GM23338 (cell line): ENCODE data around the gene ATR.

Source experiments
- EZH2 ChIP-seq: fragments of 200-600 bp; sonication (generic); IDR thresholded peaks from one replicate; pipeline ENCODE4 v1.8.0; 2017; ENCODE audit warnings: antibody characterized with exemption, mild to moderate bottlenecking, low read depth; ENCODE audit not compliant: unreplicated experiment
- EZH2phosphoT487 ChIP-seq: fragments of 200-600 bp; sonication (generic); IDR thresholded peaks from one replicate; pipeline ENCODE4 v1.8.1; 2018; ENCODE audit warnings: antibody characterized with exemption; ENCODE audit not compliant: unreplicated experiment
- JUNB ChIP-seq: IDR thresholded peaks from one replicate; pipeline ENCODE4 v1.6.1; 2016; ENCODE audit warnings: antibody characterized with exemption; ENCODE audit not compliant: unreplicated experiment
- POLR2AphosphoS5 ChIP-seq: IDR thresholded peaks from 2 replicates; pipeline ENCODE4 v1.6.1; 2016; ENCODE audit warnings: antibody characterized with exemption, low read depth
- TF ChIP-seq, protein P1 (sequence below), 2 experiments: fragments of 200-600 bp in 1 of 2; sonication (generic) in 1 of 2; conservative IDR thresholded peaks; 2 replicates each; pipeline versions ENCODE4 v1.5.1 to v1.6.1; 2016 to 2017; ENCODE audit warnings: antibody characterized with exemption in 2 of 2, low read depth in 2 of 2, mild to moderate bottlenecking in 2 of 2, moderate library complexity in 1 of 2

DNA sequence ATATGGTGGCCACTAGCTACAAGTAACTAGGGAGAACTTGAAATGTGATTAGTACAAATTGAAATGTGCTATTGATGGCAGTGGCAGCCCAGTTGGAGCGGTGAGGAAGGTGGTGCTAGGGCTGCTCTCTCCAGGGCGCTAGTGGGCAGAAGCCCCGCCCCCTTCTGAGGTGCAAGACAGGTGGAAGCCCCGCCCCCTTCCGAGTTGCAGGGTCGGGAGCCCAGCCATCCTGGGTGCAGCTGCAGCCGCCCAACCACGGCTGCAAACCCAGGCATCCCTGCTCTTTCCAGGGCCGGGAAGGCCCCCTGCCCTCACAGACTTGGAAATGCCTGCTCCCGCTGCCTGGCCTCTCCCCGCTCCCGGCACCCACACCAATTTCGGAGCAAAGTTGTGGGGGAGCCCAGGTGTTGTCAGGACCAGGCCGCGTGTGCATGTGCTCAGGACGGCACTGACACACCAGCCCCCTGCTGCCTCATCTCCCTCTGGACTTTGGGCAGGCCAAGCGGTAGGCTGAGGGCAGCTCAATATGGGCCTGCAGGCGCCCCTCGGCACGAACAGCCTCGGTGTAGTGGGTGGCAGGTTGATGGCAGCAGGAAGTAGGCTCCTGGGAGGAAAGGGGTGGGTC, 10.0 kb downstream of the ATR start:
- TF ChIP-seq, protein P1, sequence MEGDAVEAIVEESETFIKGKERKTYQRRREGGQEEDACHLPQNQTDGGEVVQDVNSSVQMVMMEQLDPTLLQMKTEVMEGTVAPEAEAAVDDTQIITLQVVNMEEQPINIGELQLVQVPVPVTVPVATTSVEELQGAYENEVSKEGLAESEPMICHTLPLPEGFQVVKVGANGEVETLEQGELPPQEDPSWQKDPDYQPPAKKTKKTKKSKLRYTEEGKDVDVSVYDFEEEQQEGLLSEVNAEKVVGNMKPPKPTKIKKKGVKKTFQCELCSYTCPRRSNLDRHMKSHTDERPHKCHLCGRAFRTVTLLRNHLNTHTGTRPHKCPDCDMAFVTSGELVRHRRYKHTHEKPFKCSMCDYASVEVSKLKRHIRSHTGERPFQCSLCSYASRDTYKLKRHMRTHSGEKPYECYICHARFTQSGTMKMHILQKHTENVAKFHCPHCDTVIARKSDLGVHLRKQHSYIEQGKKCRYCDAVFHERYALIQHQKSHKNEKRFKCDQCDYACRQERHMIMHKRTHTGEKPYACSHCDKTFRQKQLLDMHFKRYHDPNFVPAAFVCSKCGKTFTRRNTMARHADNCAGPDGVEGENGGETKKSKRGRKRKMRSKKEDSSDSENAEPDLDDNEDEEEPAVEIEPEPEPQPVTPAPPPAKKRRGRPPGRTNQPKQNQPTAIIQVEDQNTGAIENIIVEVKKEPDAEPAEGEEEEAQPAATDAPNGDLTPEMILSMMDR (conservative IDR thresholded peaks at IDR 0.05; ENCODE audit: low read depth in 2 of 2): no peak
- TF ChIP-seq EZH2 (no peak), EZH2phosphoT487 (no peak), POLR2AphosphoS5 (no peak; the same call in 1 of the 2 replicates), JUNB (no peak)
